Kidney epithelial cell (primary cell): ENCODE measurements around the gene ACSF2. TPM values are rescaled to one million over a fixed set of nuclear protein-coding genes. Genes with fewer than 3 reads are reported as not detected.
"Not testable (repeated sequence)": the region's sequence is repeated elsewhere in the genome, so short reads cannot be mapped to it uniquely, and the experiment has no call there.

ENCODE experiments used
- DNase-seq: peaks from one replicate; pipeline ENCODE4 v3.0.0-alpha.2; 2010; ENCODE audit warnings: low read depth
- H3K27me3 ChIP-seq: 2 replicates; pipeline ENCODE4 v1.6.0; 2011; ENCODE audit warnings: low read length; ENCODE audit not compliant: control insufficient read depth, insufficient read depth
- H3K36me3 ChIP-seq: 2 replicates; pipeline ENCODE4 v1.5.1; 2011; ENCODE audit warnings: low read length; ENCODE audit not compliant: control insufficient read depth, insufficient read depth
- H3K4me3 ChIP-seq: 2 replicates; pipeline ENCODE4 v1.5.1; 2011; ENCODE audit warnings: low read depth, mild to moderate bottlenecking, control low read depth, low read length
- total RNA-seq: library from RNA; depleted of rRNA; stranded (reverse); fragments of >200 nt; gene quantifications from 2 replicates; pipeline ENCODE4 v1.2.3, GENCODE V29; 2015
- TF ChIP-seq, protein P1 (sequence below): IDR thresholded peaks from 2 replicates; pipeline ENCODE4 v1.5.1; 2011; ENCODE audit warnings: mild to moderate bottlenecking, moderate library complexity, low read length, control low read depth, inconsistent platforms; ENCODE audit not compliant: insufficient read depth, poor library complexity, severe bottlenecking

The ACSF2 gene
- total RNA-seq, 1 donor from 2014 or later, result 24.8 TPM

DNA sequence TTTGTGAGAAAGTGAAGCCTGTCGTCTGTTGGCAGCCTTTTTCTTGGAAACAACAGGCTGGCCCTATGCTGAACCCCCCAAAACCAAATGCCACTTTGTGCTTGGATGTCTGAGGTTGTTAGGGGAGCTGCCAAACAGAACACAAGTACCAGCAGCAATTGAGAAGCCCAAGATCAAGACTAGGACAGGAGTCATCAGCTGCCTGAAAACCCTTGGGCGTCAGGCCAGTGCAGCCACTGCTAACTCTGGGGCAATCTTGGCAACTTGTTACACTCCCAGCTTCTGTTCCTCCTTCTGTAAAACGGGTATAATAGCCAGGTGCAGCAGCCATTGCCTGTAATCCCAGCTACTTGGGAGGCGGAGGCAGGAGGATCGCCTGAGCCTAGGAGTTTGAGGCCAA, 19.4 kb upstream of the ACSF2 start:
- Histone ChIP-seq H3K27me3 (no peaks in the 10 kb centered on the region), H3K36me3 (no peaks in the 10 kb centered on the region), H3K4me3 (no peak overlapping the region)
- TF ChIP-seq, protein P1, sequence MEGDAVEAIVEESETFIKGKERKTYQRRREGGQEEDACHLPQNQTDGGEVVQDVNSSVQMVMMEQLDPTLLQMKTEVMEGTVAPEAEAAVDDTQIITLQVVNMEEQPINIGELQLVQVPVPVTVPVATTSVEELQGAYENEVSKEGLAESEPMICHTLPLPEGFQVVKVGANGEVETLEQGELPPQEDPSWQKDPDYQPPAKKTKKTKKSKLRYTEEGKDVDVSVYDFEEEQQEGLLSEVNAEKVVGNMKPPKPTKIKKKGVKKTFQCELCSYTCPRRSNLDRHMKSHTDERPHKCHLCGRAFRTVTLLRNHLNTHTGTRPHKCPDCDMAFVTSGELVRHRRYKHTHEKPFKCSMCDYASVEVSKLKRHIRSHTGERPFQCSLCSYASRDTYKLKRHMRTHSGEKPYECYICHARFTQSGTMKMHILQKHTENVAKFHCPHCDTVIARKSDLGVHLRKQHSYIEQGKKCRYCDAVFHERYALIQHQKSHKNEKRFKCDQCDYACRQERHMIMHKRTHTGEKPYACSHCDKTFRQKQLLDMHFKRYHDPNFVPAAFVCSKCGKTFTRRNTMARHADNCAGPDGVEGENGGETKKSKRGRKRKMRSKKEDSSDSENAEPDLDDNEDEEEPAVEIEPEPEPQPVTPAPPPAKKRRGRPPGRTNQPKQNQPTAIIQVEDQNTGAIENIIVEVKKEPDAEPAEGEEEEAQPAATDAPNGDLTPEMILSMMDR, result no peak
- no peak for DNase-seq

DNA sequence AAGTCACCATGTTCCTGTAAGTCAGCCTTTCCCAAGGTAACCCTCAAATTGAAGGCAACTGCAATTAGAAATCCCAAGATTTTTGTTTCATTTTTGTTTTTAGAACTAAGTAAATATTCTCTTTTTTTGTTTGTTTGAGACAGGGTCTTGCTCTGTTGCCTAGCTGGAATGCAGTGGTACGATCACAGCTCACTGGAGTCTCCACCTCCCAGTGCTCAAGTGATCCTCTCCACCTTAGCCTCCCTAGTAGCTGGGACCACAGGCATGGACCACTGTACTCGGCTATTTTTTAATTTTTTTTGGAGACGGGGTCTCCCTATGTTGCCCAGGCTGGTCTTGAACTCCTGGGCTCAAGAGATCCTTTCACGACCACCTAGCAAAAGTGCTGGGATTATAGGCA, 18.1 kb upstream of the ACSF2 start:
- H3K4me3 ChIP-seq, result no peak overlapping the region
- no peaks in the 10 kb centered on the region for H3K36me3 ChIP-seq
- TF ChIP-seq, protein P1, result no peak
- DNase-seq, result no peak
- H3K27me3 ChIP-seq, result no peaks in the 10 kb centered on the region

DNA sequence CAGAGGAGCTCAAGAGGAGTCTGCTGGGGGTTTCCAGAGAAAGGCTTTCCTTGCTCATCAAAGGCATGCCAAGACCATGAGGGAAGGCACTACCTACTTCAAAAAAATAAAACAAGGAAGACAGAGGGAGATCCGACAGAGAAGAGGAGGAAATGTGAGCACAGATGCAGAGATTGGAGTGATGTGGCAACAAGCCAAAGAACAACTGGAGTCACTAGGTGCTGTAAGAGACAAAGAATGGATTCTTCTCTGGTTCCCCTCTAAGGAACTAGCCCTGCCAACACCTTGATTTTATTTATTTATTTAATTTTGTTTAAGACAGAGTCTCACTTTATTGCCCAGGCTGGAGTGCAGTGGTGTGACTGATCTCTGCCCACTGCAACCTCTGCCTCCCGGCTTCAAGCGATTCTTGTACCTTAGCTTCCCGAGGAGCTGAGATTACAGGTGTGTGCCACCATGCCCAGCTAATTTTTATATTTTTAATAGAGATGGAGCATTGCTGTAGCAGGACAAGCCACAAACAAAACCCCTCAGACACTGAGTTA, 13.8 kb upstream of the ACSF2 start:
- Histone ChIP-seq H3K27me3 (no peaks in the 10 kb centered on the region), H3K4me3 (no peak overlapping the region), H3K36me3 (no peaks in the 10 kb centered on the region)
- DNase-seq, result no peak
- TF ChIP-seq, protein P1, result no peak

DNA sequence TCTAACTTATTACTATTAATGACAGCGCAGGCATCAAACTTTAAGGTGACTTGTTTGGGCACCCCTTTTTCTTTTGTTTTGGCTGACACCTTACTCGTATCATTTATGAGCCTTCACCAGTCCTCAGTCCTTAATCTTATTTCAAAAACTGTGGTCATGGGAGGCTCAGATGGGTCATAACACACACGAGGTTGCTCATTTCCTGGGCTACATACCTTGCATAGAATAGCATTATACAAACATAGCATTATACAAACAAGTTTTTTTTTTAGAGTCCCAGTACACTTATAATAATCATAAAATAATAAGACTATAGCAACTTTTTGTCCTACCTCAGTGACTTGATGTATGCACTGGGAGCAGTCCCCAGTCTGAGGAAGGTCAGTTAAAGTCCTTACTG, 11.2 kb upstream of the ACSF2 start:
- Histone ChIP-seq H3K4me3 (no peak overlapping the region), H3K36me3 (no peaks in the 10 kb centered on the region), H3K27me3 (no peaks in the 10 kb centered on the region)
- DNase-seq, result no peak
- TF ChIP-seq, protein P1, result no peak

DNA sequence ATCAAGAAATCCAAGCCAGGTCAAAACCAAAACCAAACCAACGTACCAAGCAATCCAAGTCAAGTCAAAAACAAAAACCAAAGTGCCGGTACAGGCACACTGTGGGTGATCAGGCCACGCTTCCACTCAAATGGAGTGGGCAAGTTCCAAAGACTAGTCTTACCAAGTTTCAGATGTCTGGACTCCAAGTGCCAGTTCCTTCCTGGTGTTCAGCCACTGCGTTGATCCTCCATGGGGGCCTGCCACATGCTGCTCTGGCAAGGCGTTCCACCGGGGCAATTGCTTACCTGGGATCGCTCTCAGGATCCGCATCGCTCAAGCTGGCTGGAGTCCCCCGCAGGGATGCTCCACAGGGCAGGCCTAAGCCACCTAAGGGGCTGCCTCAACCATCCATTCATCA, 6.4 kb upstream of the ACSF2 start:
- H3K4me3 ChIP-seq, DNase-seq, H3K27me3 ChIP-seq, H3K36me3 ChIP-seq: not testable (repeated sequence)

DNA sequence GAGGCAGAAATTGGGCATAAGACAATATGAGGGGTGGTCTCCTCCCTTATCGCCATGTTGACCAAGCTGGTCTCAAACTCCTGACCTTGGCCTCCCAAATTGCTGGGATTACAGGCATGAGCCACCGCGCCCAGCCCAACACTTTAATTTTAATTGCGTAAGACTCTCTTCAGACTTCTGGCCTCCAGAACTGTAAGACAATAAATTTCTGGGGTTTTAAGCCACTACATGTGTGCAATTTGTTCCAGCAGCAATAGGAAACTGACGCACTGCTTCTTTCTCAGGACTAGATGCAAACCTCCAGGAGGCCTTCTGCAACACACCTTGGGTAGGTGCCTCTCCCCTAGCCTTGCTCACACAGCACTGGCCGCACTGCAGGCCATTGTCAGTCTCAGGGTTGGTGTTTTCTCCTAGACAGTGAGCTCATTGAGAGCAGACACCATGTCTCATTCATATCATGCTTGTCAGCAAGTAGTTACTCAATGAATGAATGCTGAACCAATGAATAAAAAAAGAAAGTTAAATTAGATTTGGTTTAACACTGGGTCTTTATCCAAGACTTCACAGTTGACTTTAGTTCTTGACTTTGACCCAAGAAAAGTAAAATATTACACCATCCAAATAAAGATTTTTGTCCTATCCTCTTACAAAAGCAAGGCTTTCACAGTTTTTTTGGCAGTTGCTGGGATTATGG, 5.5 kb upstream of the ACSF2 start:
- no peak overlapping the region for H3K4me3 ChIP-seq
- no peaks in the 10 kb centered on the region for H3K36me3 ChIP-seq
- DNase-seq, result no peak
- TF ChIP-seq, protein P1, result no peak
- H3K27me3 ChIP-seq, result no peaks in the 10 kb centered on the region
